Vagina (tissue), 2 donors: ENCODE results near the gene PLET1. TPM values are rescaled to one million over a fixed set of nuclear protein-coding genes. Genes with fewer than 3 reads are reported as not detected.
"Not testable (repeated sequence)": the region's sequence is repeated elsewhere in the genome, so short reads cannot be mapped to it uniquely, and the experiment has no call there.

Experiments used
- DNase-seq, 2 donors: peaks; one replicate each; pipeline ENCODE4 v3.0.0-alpha.2; 2017; ENCODE audit errors: extremely low spot score in 2 of 2
- H3K27ac ChIP-seq: fragments of 200-600 bp; sonication (generic); one replicate; pipeline ENCODE4 v1.5.1; 2019
- H3K27me3 ChIP-seq: fragments of 200-600 bp; sonication (generic); one replicate; pipeline ENCODE4 v1.5.1; 2019
- H3K36me3 ChIP-seq, 2 donors: fragments of 200-600 bp; sonication (generic); one replicate each; pipeline ENCODE4 v1.5.1; 2017 to 2019
- H3K4me1 ChIP-seq: fragments of 200-600 bp; sonication (generic); one replicate; pipeline ENCODE4 v1.5.1; 2019
- H3K4me3 ChIP-seq, 2 donors: fragments of 200-600 bp; sonication (generic); 1 replicate in 1 of 2; 2 replicates in 1 of 2; pipeline ENCODE4 v1.5.1; 2016 to 2019
- H3K9me3 ChIP-seq: fragments of 200-600 bp; sonication (generic); one replicate; pipeline ENCODE4 v1.5.1; 2019
- POLR2A ChIP-seq, 2 donors: fragments of 450-650 bp; IDR thresholded peaks; one replicate each; pipeline ENCODE4 v1.6.1; 2017; ENCODE audit warnings: antibody characterized with exemption in 2 of 2, mild to moderate bottlenecking in 2 of 2, moderate library complexity in 2 of 2
- POLR2AphosphoS5 ChIP-seq, 2 donors: sonication (generic); formaldehyde crosslinking; IDR thresholded peaks; one replicate each; pipeline ENCODE4 v1.9.0; 2017; ENCODE audit warnings: antibody characterized with exemption in 2 of 2, mild to moderate bottlenecking in 2 of 2, low read depth in 1 of 2; ENCODE audit not compliant: insufficient read depth in 1 of 2
- intact Hi-C: fragments of 100-400 bp; cut with DNase I; formaldehyde crosslinking; loops from one replicate; pipeline ENCODE4 v1.15.1; 2023
- small RNA-seq: library from RNA; depleted of rRNA; stranded (forward); fragments of <200 nt; gene quantifications from one replicate; pipeline ENCODE3, GENCODE V24; 2016
- total RNA-seq: library from RNA; depleted of rRNA; stranded (reverse); fragments of >200 nt; gene quantifications from one replicate; pipeline ENCODE4 v1.2.3, GENCODE V29; 2016
- TF ChIP-seq, protein P1 (sequence below), 3 experiments: fragments of 450-650 bp in 2 of 3; fragments of 200-600 bp in 1 of 3; sonication (generic) in 1 of 3; IDR thresholded peaks; one replicate each; pipeline ENCODE4 v1.5.1; 2017 to 2019; ENCODE audit warnings: antibody characterized with exemption in 3 of 3, mild to moderate bottlenecking in 2 of 3, moderate library complexity in 2 of 3

Gene PLET1
- total RNA-seq, 1 donor from 2014 or later: not detected

DNA sequence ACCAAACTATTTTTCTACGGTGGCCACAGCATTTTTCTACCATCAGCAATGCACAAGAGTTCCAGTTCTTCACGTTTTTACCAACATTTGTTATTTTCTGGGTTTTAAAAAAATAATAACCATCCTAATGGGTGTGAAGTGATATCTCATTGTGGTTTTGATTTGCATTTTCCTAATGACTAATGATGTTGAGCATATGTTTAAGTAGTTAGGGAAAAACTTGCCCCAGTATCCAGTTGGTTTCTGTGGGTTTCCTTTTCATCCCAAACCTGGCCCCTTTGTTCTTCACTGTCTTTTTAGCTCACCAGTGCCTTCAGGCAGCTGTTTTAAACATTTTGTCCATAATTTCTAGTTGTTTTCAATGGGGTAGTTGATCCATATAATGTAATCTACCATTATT, 49.1 kb downstream of the PLET1 start:
- no peak for DNase-seq
- Histone ChIP-seq H3K27ac (no peak overlapping the region), H3K4me3 (no peak overlapping the region), H3K4me1 (no peaks in the 10 kb centered on the region), H3K9me3 (no peaks in the 10 kb centered on the region), H3K27me3 (no peaks in the 10 kb centered on the region), H3K36me3 (no peaks in the 10 kb centered on the region)
- TF ChIP-seq POLR2A (IDR thresholded peaks at IDR 0.05): no peak
- TF ChIP-seq POLR2AphosphoS5 (IDR thresholded peaks at IDR 0.05; ENCODE audit: insufficient read depth in 1 of 2, low read depth in 1 of 2): no peak
- TF ChIP-seq, protein P1, sequence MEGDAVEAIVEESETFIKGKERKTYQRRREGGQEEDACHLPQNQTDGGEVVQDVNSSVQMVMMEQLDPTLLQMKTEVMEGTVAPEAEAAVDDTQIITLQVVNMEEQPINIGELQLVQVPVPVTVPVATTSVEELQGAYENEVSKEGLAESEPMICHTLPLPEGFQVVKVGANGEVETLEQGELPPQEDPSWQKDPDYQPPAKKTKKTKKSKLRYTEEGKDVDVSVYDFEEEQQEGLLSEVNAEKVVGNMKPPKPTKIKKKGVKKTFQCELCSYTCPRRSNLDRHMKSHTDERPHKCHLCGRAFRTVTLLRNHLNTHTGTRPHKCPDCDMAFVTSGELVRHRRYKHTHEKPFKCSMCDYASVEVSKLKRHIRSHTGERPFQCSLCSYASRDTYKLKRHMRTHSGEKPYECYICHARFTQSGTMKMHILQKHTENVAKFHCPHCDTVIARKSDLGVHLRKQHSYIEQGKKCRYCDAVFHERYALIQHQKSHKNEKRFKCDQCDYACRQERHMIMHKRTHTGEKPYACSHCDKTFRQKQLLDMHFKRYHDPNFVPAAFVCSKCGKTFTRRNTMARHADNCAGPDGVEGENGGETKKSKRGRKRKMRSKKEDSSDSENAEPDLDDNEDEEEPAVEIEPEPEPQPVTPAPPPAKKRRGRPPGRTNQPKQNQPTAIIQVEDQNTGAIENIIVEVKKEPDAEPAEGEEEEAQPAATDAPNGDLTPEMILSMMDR (IDR thresholded peaks at IDR 0.05): no peak
- intact Hi-C loops: no loop called here

DNA sequence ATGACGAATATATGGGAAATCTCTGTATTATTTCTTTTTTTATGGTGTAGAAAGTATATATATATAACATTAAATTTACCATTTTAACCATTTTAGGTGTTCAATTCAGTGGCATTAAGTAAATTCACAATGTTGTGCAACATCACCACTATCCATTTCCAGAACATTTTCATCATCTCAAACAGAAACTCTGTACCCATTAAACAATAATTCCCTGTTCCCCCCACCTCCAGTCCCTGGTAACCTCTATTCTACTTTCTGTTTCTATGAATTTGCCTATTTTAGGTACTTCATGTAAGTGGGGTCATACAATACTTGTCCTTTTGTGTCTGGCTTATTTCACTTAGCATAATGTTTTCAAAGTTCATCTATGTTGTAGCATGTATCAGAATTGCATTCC, 49.8 kb downstream of the PLET1 start:
- no peak overlapping the region for H3K4me3 ChIP-seq
- no peak for TF ChIP-seq POLR2A (IDR thresholded peaks at IDR 0.05)
- TF ChIP-seq, protein P1 (IDR thresholded peaks at IDR 0.05): no peak
- no peak for TF ChIP-seq POLR2AphosphoS5 (IDR thresholded peaks at IDR 0.05; ENCODE audit: insufficient read depth in 1 of 2, low read depth in 1 of 2)
- H3K27me3 ChIP-seq: no peaks in the 10 kb centered on the region
- intact Hi-C loops: no loop called here
- DNase-seq: no peak
- H3K4me1 ChIP-seq: no peaks in the 10 kb centered on the region
- H3K27ac ChIP-seq: no peak overlapping the region
- no peaks in the 10 kb centered on the region for H3K9me3 ChIP-seq
- no peaks in the 10 kb centered on the region for H3K36me3 ChIP-seq

DNA sequence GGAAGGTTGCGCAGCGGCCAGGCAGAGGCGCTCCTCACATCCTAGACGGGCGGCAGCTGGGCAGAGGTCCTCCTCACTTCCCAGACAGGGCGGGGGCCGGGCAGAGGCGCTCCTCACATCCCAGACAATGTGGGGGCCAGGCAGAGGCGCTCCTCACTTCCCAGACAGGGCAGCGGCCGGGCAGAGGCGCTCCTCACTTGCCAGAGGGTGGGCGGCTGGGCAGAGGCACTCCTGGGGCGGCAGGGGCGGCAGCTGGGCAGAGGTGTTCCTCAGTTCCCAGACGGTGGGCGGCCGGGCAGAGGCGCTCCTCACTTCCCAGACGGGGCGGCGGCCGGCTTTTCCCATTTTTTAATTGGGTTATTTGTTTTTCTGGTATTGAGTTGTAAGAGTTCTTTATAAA, 54.6 kb downstream of the PLET1 start:
- Histone ChIP-seq H3K4me1 (no peaks in the 10 kb centered on the region), H3K4me3 (no peak overlapping the region), H3K27ac (no peak overlapping the region), H3K36me3 (no peaks in the 10 kb centered on the region), H3K9me3 (no peaks in the 10 kb centered on the region), H3K27me3 (no peaks in the 10 kb centered on the region)
- intact Hi-C loops: no loop called here
- TF ChIP-seq POLR2A (IDR thresholded peaks at IDR 0.05) (no peak), POLR2AphosphoS5 (IDR thresholded peaks at IDR 0.05; ENCODE audit: insufficient read depth in 1 of 2, low read depth in 1 of 2) (no peak)
- TF ChIP-seq, protein P1 (IDR thresholded peaks at IDR 0.05): no peak
- no peak for DNase-seq

DNA sequence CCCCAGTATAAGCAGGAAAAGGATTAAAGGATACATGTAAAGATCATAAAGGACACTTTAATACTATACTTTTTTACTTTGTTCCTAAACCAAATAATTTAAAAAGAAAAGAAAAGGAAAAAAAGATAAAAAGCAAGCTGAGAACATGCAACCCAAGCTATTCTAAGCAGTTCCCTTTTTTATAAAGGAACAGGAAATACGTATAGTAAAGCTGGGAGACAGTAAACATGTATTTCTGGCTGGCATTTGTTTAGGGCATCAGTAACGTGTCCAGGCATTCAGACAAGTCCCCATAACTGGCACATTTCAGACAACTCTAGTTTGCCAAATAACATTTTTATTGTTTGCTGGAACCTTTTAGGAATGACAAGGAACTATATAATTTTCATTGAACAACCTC, 60.4 kb downstream of the PLET1 start:
- no peaks in the 10 kb centered on the region for H3K27me3 ChIP-seq
- intact Hi-C loops: no loop called here
- no peak for DNase-seq

DNA sequence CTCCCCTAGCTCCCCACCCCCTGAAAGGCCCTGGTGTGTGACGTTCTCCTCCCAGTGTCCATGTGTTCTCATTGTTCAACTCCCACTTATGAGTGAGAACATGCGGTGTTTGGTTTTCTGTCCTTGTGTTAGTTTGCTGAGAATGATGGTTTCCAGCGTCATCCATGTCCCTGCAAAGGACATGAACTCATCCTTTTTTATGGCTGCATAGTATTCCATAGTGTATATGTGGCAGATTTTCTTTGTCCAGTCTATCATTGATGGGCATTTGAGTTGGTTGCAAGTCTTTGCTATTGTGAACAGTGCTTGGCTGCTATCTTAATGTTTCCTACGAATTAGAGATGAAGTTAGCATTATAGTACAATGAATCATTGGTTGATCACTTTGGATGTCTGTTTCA, 61.6 kb downstream of the PLET1 start:
- H3K36me3 ChIP-seq, DNase-seq, intact Hi-C loops, H3K27ac ChIP-seq, H3K4me3 ChIP-seq, H3K9me3 ChIP-seq, H3K27me3 ChIP-seq, H3K4me1 ChIP-seq: not testable (repeated sequence)

More for the DNA sequence above, 60.4 kb downstream of the PLET1 start:
- peaks cover 6% of the 10 kb centered on the region for H3K4me1 ChIP-seq
- no peaks in the 10 kb centered on the region for H3K36me3 ChIP-seq
- no peak for TF ChIP-seq POLR2AphosphoS5 (IDR thresholded peaks at IDR 0.05; ENCODE audit: insufficient read depth in 1 of 2, low read depth in 1 of 2)
- TF ChIP-seq, protein P1 (IDR thresholded peaks at IDR 0.05): no peak
- TF ChIP-seq POLR2A (IDR thresholded peaks at IDR 0.05): no peak
- no peak overlapping the region for H3K27ac ChIP-seq
- no peak overlapping the region for H3K4me3 ChIP-seq
- H3K9me3 ChIP-seq: no peaks in the 10 kb centered on the region

Small RNA genes lying within 50 kb of the gene (small RNA-seq; reads per million reads assigned to genes)
- not detected for gene MRPS36P4

Other genes with a start within 250 kb of the PLET1 start
- 19.4 TPM for gene DLAT, start 235.5 kb downstream of the PLET1 start, total RNA-seq
- 1.5 TPM for gene PIH1D2, start 186.8 kb downstream of the PLET1 start, total RNA-seq
- 11.8 TPM for gene NKAPD1, start 186.6 kb downstream of the PLET1 start, total RNA-seq
- gene TIMM8B, start 174.1 kb downstream of the PLET1 start, total RNA-seq: 43.0 TPM
- 121 TPM for gene SDHD, start 174.0 kb downstream of the PLET1 start, total RNA-seq
- 48.6 TPM for gene IL18, start 96.8 kb downstream of the PLET1 start, total RNA-seq
- not detected for gene TEX12, start 93.5 kb downstream of the PLET1 start, total RNA-seq
- gene BCO2, start 85.3 kb downstream of the PLET1 start, total RNA-seq: 11.0 TPM
- 26.3 TPM for gene PTS, start 34.4 kb downstream of the PLET1 start, total RNA-seq